Progenitor cell of endocrine pancreas (in vitro differentiated cells): ENCODE results near the gene C1QTNF5. TPM values are rescaled to one million over a fixed set of nuclear protein-coding genes. Genes with fewer than 3 reads are reported as not detected.

ENCODE experiments used
- DNase-seq: peaks from one replicate; pipeline ENCODE4 v3.0.0; 2021; ENCODE audit warnings: low spot score; ENCODE audit not compliant: unreplicated experiment
- H3K27ac Mint-ChIP-seq: 2 replicates; pipeline ENCODE4 v1.8.0; 2021; ENCODE audit warnings: mild to moderate bottlenecking, moderate library complexity, mixed read lengths
- H3K27me3 Mint-ChIP-seq: 2 replicates; pipeline ENCODE4 v1.8.0; 2021; ENCODE audit warnings: mixed read lengths
- H3K36me3 Mint-ChIP-seq: 2 replicates; pipeline ENCODE4 v1.8.0; 2022; ENCODE audit warnings: mixed read lengths; ENCODE audit not compliant: insufficient read depth
- H3K4me1 Mint-ChIP-seq: 2 replicates; pipeline ENCODE4 v1.8.0; 2021; ENCODE audit warnings: low read depth, mixed read lengths
- H3K4me3 Mint-ChIP-seq: 2 replicates; pipeline ENCODE4 v1.8.0; 2021; ENCODE audit warnings: low read depth, mild to moderate bottlenecking, moderate library complexity, mixed read lengths
- H3K9me3 Mint-ChIP-seq: 2 replicates; pipeline ENCODE4 v1.8.0; 2021; ENCODE audit warnings: low read depth, mixed read lengths
- CTCF ChIP-seq: fragments of 200-600 bp; sonication (generic); IDR thresholded peaks from one replicate; pipeline ENCODE4 v1.5.0; 2021; ENCODE audit warnings: antibody characterized with exemption, mild to moderate bottlenecking; ENCODE audit not compliant: unreplicated experiment
- total RNA-seq: library from RNA; stranded (reverse); gene quantifications from 2 replicates; pipeline ENCODE4 v1.2.1, GENCODE V29; 2021

C1QTNF5 gene
- total RNA-seq, 1 donor from 2014 or later, result 0.31 TPM

GRCh38 chr11:119351232-119351631, 10.5 kb upstream of the C1QTNF5 start:
- no peak for DNase-seq
- no peak for TF ChIP-seq CTCF
- Mint-ChIP-seq H3K27ac (no peak overlapping the region), H3K27me3 (peaks cover 44% of the 10 kb centered on the region), H3K4me1 (peaks cover 3% of the 10 kb centered on the region), H3K9me3 (no peaks in the 10 kb centered on the region), H3K4me3 (no peak overlapping the region), H3K36me3 (no peaks in the 10 kb centered on the region)

GRCh38 chr11:119350302-119350701, 9.6 kb upstream of the C1QTNF5 start:
- H3K4me1 Mint-ChIP-seq, result peaks cover 3% of the 10 kb centered on the region
- H3K9me3 Mint-ChIP-seq, result no peaks in the 10 kb centered on the region
- no peak for TF ChIP-seq CTCF
- H3K4me3 Mint-ChIP-seq, result no peak overlapping the region
- H3K27me3 Mint-ChIP-seq, result peaks cover 39% of the 10 kb centered on the region
- no peaks in the 10 kb centered on the region for H3K36me3 Mint-ChIP-seq
- no peak overlapping the region for H3K27ac Mint-ChIP-seq
- DNase-seq, result no peak

GRCh38 chr11:119347940-119348605, 7.4 kb upstream of the C1QTNF5 start:
- H3K4me3 Mint-ChIP-seq, result no peak overlapping the region
- H3K36me3 Mint-ChIP-seq, result no peaks in the 10 kb centered on the region
- TF ChIP-seq CTCF, result no peak
- no peak for DNase-seq
- H3K9me3 Mint-ChIP-seq, result no peaks in the 10 kb centered on the region
- H3K27me3 Mint-ChIP-seq, result peaks cover 58% of the 10 kb centered on the region
- no peak overlapping the region for H3K27ac Mint-ChIP-seq
- peaks cover 3% of the 10 kb centered on the region for H3K4me1 Mint-ChIP-seq

GRCh38 chr11:119347242-119347641, 6.6 kb upstream of the C1QTNF5 start:
- H3K36me3 Mint-ChIP-seq, result no peaks in the 10 kb centered on the region
- no peak overlapping the region for H3K4me3 Mint-ChIP-seq
- no peak for TF ChIP-seq CTCF
- H3K27ac Mint-ChIP-seq, result no peak overlapping the region
- H3K9me3 Mint-ChIP-seq, result no peaks in the 10 kb centered on the region
- peaks cover 64% of the 10 kb centered on the region for H3K27me3 Mint-ChIP-seq
- no peaks in the 10 kb centered on the region for H3K4me1 Mint-ChIP-seq
- DNase-seq, result no peak

- no peaks in the 10 kb centered on the region for H3K36me3 Mint-ChIP-seq
- no peak within 1 kb of the TSS for H3K4me3 Mint-ChIP-seq
- H3K9me3 Mint-ChIP-seq, result no peaks in the 10 kb centered on the region
- no peak for DNase-seq
- peaks cover 66% of the 10 kb centered on the region for H3K27me3 Mint-ChIP-seq
- no peaks in the 10 kb centered on the region for H3K4me1 Mint-ChIP-seq
- H3K27ac Mint-ChIP-seq, result no peak within 1 kb of the TSS
- no peak for TF ChIP-seq CTCF
Measured at GRCh38 chr11:119346605-119347004, 5.9 kb upstream of the C1QTNF5 start, which contains the start of gene MFRP. Gene MFRP, minus strand, starts transcription at chr11:119346705. Its CDS starts 192 bp downstream, at chr11:119346513.
